Naive thymus-derived CD4-positive, alpha-beta T cell (primary cell): ENCODE results near the gene ICA1. TPM values are rescaled to one million over a fixed set of nuclear protein-coding genes. Genes with fewer than 3 reads are reported as not detected.
"Not testable (repeated sequence)": the region's sequence is repeated elsewhere in the genome, so short reads cannot be mapped to it uniquely, and the experiment has no call there.

Source experiments
- ATAC-seq: fragments of 150-1000 bp; cut with Tn5 transposase; 2 replicates; pipeline ENCODE4 v1.10.0; 2021; ENCODE audit warnings: mild to moderate bottlenecking, moderate library complexity
- CTCF ChIA-PET: fragments of 350-600 bp; sonication (Branson Sonifier 250); formaldehyde crosslinking; loops from one replicate; lab custom pipeline; 2021; ENCODE audit warnings: antibody characterized with exemption; lab: Charles Lee
- POLR2A ChIA-PET: fragments of 350-600 bp; sonication (Branson Sonifier 250); formaldehyde crosslinking; loops from one replicate; lab custom pipeline; 2021; ENCODE audit warnings: antibody characterized with exemption, inconsistent platforms; lab: Charles Lee
- DNase-seq, 9 donors: peaks; one replicate each; pipeline versions ENCODE4 v3.0.0 to v3.0.0-alpha.2; 2020 to 2022; ENCODE audit warnings: mixed read lengths in 1 of 9
- H3K27ac ChIP-seq: one replicate; pipeline ENCODE4 v1.7.0; 2013; ENCODE audit warnings: mild to moderate bottlenecking, low read depth, low read length, moderate library complexity
- H3K27me3 ChIP-seq, 2 donors: one replicate each; pipeline ENCODE4 v1.7.0; 2013; ENCODE audit warnings: low read length in 2 of 2, mild to moderate bottlenecking in 2 of 2, moderate library complexity in 2 of 2; ENCODE audit not compliant: control insufficient read depth in 2 of 2, insufficient read depth in 2 of 2
- H3K36me3 ChIP-seq, 3 experiments: 1 replicate in 2 of 3; 2 replicates in 1 of 3; pipeline ENCODE4 v1.7.0; 2013; ENCODE audit warnings: low read length in 3 of 3, mild to moderate bottlenecking in 3 of 3, moderate library complexity in 1 of 3; ENCODE audit not compliant: insufficient read depth in 3 of 3, control insufficient read depth in 2 of 3
- H3K4me1 ChIP-seq, 2 donors: one replicate each; pipeline ENCODE4 v1.7.0; 2013; ENCODE audit warnings: low read length in 2 of 2, mild to moderate bottlenecking in 2 of 2, moderate library complexity in 1 of 2; ENCODE audit not compliant: control insufficient read depth in 2 of 2, insufficient read depth in 2 of 2
- H3K4me3 ChIP-seq: 2 replicates; pipeline ENCODE4 v1.7.0; 2013; ENCODE audit warnings: mild to moderate bottlenecking, low read length
- H3K9me3 ChIP-seq, 3 experiments: 1 replicate in 2 of 3; 2 replicates in 1 of 3; pipeline ENCODE4 v1.7.0; 2013; ENCODE audit warnings: low read length in 3 of 3; ENCODE audit not compliant: control insufficient read depth in 2 of 3
- H3K27ac Mint-ChIP-seq, 9 donors: one replicate each; pipeline ENCODE4 v1.8.0; 2020 to 2022; ENCODE audit warnings: mixed read lengths in 9 of 9, mild to moderate bottlenecking in 8 of 9, moderate library complexity in 5 of 9, inconsistent platforms in 2 of 9
- H3K27me3 Mint-ChIP-seq, 5 donors: one replicate each; pipeline ENCODE4 v1.8.0; 2021 to 2022; ENCODE audit warnings: mixed read lengths in 5 of 5, mild to moderate bottlenecking in 1 of 5
- H3K36me3 Mint-ChIP-seq, 5 donors: one replicate each; pipeline ENCODE4 v1.8.0; 2020 to 2022; ENCODE audit warnings: mixed read lengths in 5 of 5, mild to moderate bottlenecking in 3 of 5, inconsistent platforms in 1 of 5
- H3K4me1 Mint-ChIP-seq, 7 donors: one replicate each; pipeline ENCODE4 v1.8.0; 2020 to 2022; ENCODE audit warnings: mixed read lengths in 7 of 7, mild to moderate bottlenecking in 3 of 7, inconsistent platforms in 1 of 7
- H3K4me3 Mint-ChIP-seq, 10 donors: one replicate each; pipeline ENCODE4 v1.8.0; 2020 to 2022; ENCODE audit warnings: mild to moderate bottlenecking in 10 of 10, mixed read lengths in 10 of 10, moderate library complexity in 6 of 10, inconsistent platforms in 2 of 10
- H3K9me3 Mint-ChIP-seq, 11 donors: one replicate each; pipeline ENCODE4 v1.8.0; 2020 to 2022; ENCODE audit warnings: mixed read lengths in 11 of 11, mild to moderate bottlenecking in 4 of 11, inconsistent platforms in 1 of 11, moderate library complexity in 1 of 11
- intact Hi-C, 2 donors: fragments of 100-400 bp; cut with micrococcal nuclease; formaldehyde crosslinking; loops; one replicate each; pipeline ENCODE4 v1.15.1; 2023
- polyA plus RNA-seq, 2 donors: library from polyadenylated mRNA; unstranded; fragments of 300-500 nt; fragmentation: Illumina TruSeq; gene quantifications; one replicate each; pipeline ENCODE4 v1.2.3, GENCODE V29; 2021
- total RNA-seq, 6 experiments: library from RNA in 5 of 6; stranded (reverse) in 5 of 6; gene quantifications; 1 replicate in 5 of 6; 2 replicates in 1 of 6; pipeline ENCODE4 v1.2.3 and lab custom pipeline; 2021 to 2026

ICA1 gene
- total and polyA plus RNA-seq, 7 experiments from 2014 or later = 0.46 to 5.8 (median 2.1) TPM; not detected in 1

DNA sequence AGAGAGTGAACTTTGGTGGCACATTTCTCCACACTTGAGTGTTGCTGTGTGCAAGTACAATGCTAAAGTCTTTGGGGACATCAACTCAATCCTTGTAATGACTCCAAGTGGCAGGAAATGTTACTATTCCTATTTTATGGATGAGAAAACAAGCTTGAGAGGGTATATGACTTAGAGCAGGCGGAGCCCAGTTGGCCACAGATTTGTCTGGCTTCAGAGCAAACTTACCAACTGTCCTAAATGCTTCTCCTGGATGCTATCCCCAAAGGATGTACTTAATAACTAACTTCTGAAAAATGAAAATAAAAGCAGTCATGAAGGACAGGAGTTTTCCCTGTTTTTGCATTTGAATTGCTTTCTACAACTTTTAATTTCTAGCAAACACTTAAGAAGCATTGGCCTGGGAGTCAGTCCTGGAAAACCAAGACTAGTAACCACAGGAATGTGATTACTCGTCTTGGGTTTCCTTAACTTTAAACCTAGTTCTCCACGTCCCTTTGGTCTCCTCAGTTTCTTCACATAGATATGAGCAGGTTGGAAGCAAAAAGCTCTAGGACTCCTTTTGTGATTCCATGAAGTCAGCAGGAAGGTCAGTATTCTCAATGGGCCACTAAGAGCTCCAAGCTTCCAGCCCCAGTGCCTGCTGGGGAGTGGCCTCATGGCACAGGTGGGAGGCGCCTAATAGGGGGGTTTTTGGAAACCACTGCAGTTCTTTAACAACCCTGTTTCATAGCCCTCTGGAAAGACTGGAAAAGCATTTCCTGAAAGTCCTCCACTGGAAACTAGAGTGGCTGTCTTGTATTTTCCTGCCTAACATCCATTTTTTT, 152.6 kb downstream of the ICA1 start:
- H3K36me3 ChIP-seq = no peaks in the 10 kb centered on the region
- DNase-seq = no peak

GRCh38 chr7:8105449-8106095, 156.4 kb downstream of the ICA1 start:
- H3K9me3 Mint-ChIP-seq = peaks cover 3 to 17% (median 9%) of the 10 kb centered on the region in 11 donors
- Histone ChIP-seq H3K36me3 (no peaks in the 10 kb centered on the region), H3K27me3 (no peaks in the 10 kb centered on the region), H3K9me3 (no peaks in the 10 kb centered on the region), H3K4me1 (peaks cover 10 to 13% of the 10 kb centered on the region in 2 donors), H3K27ac (no peak overlapping the region), H3K4me3 (no peak overlapping the region)
- ATAC-seq (no peak), DNase-seq (no peak)
- intact Hi-C loops = no loop called here
- peak overlapping the region in 8 of 9 donors; percentile 7 to 85 (median 72) for H3K27ac Mint-ChIP-seq
- peaks cover 0 to 15% (median 7%) of the 10 kb centered on the region in 5 donors for H3K36me3 Mint-ChIP-seq
- POLR2A ChIA-PET = interaction anchor here (0.8 to 1.2 kb wide), 3 partner anchors 17 to 39 kb away, joined by 3 read pairs; no protein-coding TSS in a partner anchor
- CTCF ChIA-PET = no interaction called here
- H3K4me3 Mint-ChIP-seq = no peak overlapping the region
- H3K27me3 Mint-ChIP-seq = no peaks in the 10 kb centered on the region
- H3K4me1 Mint-ChIP-seq = peaks cover 9 to 32% (median 28%) of the 10 kb centered on the region in 7 donors

More for the DNA sequence above, 152.6 kb downstream of the ICA1 start:
- H3K27ac Mint-ChIP-seq = no peak overlapping the region
- H3K4me3 Mint-ChIP-seq = no peak overlapping the region
- intact Hi-C loops = no loop called here
- H3K9me3 Mint-ChIP-seq = peaks cover 0 to 1% (median 0%) of the 10 kb centered on the region in 11 donors
- peaks cover 27 to 42% (median 33%) of the 10 kb centered on the region in 7 donors for H3K4me1 Mint-ChIP-seq
- POLR2A ChIA-PET = interaction anchor here (0.8 to 1.0 kb wide), 2 partner anchors 11 to 16 kb away, joined by 3 read pairs; no protein-coding TSS in a partner anchor
- Histone ChIP-seq H3K27ac (no peak overlapping the region), H3K9me3 (no peaks in the 10 kb centered on the region), H3K4me3 (no peak overlapping the region), H3K4me1 (peaks cover 16 to 21% of the 10 kb centered on the region in 2 donors), H3K27me3 (no peaks in the 10 kb centered on the region)
- no peaks in the 10 kb centered on the region for H3K27me3 Mint-ChIP-seq
- H3K36me3 Mint-ChIP-seq = peaks cover 0 to 5% (median 0%) of the 10 kb centered on the region in 5 donors
- CTCF ChIA-PET = no interaction called here
- ATAC-seq = no peak

DNA sequence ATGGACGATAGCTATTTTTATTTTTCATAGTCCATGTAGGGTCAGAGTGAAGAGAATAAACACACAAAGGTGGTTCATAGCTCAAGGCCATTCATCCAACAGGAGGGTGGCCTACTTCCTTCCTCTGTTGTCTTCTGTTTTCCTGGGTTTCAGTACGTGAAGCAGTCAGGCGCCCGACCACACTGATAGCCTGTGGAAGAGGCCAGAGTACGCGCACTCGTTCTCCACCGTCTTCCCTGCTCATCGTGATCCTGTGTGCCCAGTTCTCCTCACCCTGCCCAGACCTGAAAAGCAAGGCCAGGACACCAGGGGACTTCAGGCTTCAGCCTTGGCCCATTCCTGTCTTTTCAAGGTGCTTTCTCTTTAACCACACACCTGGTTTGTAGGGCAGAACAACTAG, 158.7 kb downstream of the ICA1 start:
- Histone ChIP-seq H3K4me1 (peaks cover 10 to 13% of the 10 kb centered on the region in 2 donors), H3K9me3 (peaks cover 0 to 5% (median 0%) of the 10 kb centered on the region in 3 experiments), H3K36me3 (no peaks in the 10 kb centered on the region), H3K27ac (no peak overlapping the region), H3K27me3 (no peaks in the 10 kb centered on the region), H3K4me3 (no peak overlapping the region)
- Mint-ChIP-seq H3K27me3 (no peaks in the 10 kb centered on the region), H3K9me3 (peaks cover 3 to 36% (median 17%) of the 10 kb centered on the region in 11 donors), H3K36me3 (peaks cover under 1 to 25% (median 17%) of the 10 kb centered on the region in 5 donors), H3K4me1 (peaks cover 8 to 32% (median 28%) of the 10 kb centered on the region in 7 donors), H3K27ac (no peak overlapping the region), H3K4me3 (no peak overlapping the region)
- ChIA-PET POLR2A (interaction anchor here (0.5 to 1.2 kb wide), 3 partner anchors 21 to 31 kb away, joined by 3 to 4 read pairs (median 4); no protein-coding TSS in a partner anchor), CTCF (no interaction called here)
- DNase-seq = no peak
- ATAC-seq = no peak
- intact Hi-C loops = no loop called here

DNA sequence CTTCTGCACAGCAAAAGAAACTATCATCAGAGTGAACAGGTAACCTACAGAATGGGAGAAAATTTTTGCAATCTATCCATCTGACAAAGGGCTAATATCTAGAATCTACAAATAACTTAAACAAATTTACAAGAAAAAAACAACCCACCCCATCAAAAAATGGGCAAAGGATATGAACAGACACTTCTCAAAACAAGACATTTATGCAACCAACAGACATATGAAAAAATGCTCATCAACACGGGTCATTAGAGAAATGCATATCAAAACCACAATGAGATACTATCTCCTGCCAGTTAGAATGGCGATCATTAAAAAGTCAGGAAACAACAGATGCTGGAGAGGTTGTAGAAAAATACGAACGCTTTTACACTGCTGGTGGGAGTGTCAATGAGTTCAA, 160.7 kb downstream of the ICA1 start:
- H3K4me1 ChIP-seq = peaks cover 10 to 13% of the 10 kb centered on the region in 2 donors
- ATAC-seq, H3K27ac ChIP-seq, intact Hi-C loops, H3K27me3 Mint-ChIP-seq, H3K9me3 ChIP-seq, H3K36me3 ChIP-seq, H3K27ac Mint-ChIP-seq, H3K27me3 ChIP-seq, CTCF ChIA-PET, H3K4me3 Mint-ChIP-seq, DNase-seq, H3K4me3 ChIP-seq: not testable (repeated sequence)
- H3K9me3 Mint-ChIP-seq = peaks cover 7 to 45% (median 23%) of the 10 kb centered on the region in 11 donors
- POLR2A ChIA-PET = interaction anchor here (0.7 kb wide), 1 partner anchor 76 kb away, joined by 3 read pairs; no protein-coding TSS in a partner anchor
- peaks cover 6 to 30% (median 17%) of the 10 kb centered on the region in 5 donors for H3K36me3 Mint-ChIP-seq
- H3K4me1 Mint-ChIP-seq = peaks cover 8 to 27% (median 24%) of the 10 kb centered on the region in 7 donors

- peaks cover 0 to 10% (median 5%) of the 10 kb centered on the region in 7 donors for H3K4me1 Mint-ChIP-seq
- H3K36me3 ChIP-seq = no peaks in the 10 kb centered on the region
- peaks cover 0 to 2% (median 0%) of the 10 kb centered on the region in 3 experiments for H3K9me3 ChIP-seq
- H3K9me3 Mint-ChIP-seq = peaks cover 4 to 19% (median 13%) of the 10 kb centered on the region in 11 donors
- ChIA-PET CTCF (no interaction called here), POLR2A (no interaction called here)
- H3K4me1 ChIP-seq = no peaks in the 10 kb centered on the region
- no peak for DNase-seq
- intact Hi-C loops = loop anchor here in 1 of 2 donors (5.0 kb wide), 1 partner anchor 33 kb away; no protein-coding TSS in a partner anchor
- no peaks in the 10 kb centered on the region for H3K27me3 Mint-ChIP-seq
- no peak overlapping the region for H3K4me3 ChIP-seq
- H3K27me3 ChIP-seq = no peaks in the 10 kb centered on the region
- no peak overlapping the region for H3K4me3 Mint-ChIP-seq
- H3K27ac Mint-ChIP-seq = no peak overlapping the region
- H3K36me3 Mint-ChIP-seq = peaks cover 10 to 55% (median 30%) of the 10 kb centered on the region in 5 donors
- no peak overlapping the region for H3K27ac ChIP-seq
- no peak for ATAC-seq
Measured at GRCh38 chr7:8094164-8095140, 167.5 kb downstream of the ICA1 start.
